GM19025 (cell line): Measurements from ENCODE around the gene SLC6A5.

Source experiments
- ATAC-seq: cut with Tn5 transposase; IDR thresholded peaks from one replicate; pipeline ENCODE4 v1.9.1; 2021; ENCODE audit warnings: mild to moderate bottlenecking, low read depth, moderate library complexity; ENCODE audit not compliant: unreplicated experiment

The SLC6A5 gene

DNA sequence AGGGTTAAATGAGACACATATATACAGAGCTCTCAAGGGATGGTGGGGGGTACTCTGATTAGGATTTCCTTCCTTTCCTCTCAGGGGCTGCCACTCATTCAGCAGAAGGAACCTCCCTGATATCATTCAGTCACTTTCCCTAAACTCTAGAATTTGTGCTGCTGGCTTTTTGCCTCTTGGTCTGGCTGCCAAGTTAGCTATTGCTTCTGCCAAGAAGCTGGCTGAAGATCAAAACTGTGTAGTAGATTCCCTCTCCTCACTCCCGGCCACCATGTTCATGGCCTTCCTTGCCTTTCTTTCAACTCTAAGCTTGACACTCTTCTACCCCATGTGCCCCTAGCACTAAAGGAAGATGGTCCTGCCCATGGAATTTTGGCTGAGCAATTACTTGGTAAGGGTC, 18.7 kb downstream of the SLC6A5 start:
- ATAC-seq: no peak

DNA sequence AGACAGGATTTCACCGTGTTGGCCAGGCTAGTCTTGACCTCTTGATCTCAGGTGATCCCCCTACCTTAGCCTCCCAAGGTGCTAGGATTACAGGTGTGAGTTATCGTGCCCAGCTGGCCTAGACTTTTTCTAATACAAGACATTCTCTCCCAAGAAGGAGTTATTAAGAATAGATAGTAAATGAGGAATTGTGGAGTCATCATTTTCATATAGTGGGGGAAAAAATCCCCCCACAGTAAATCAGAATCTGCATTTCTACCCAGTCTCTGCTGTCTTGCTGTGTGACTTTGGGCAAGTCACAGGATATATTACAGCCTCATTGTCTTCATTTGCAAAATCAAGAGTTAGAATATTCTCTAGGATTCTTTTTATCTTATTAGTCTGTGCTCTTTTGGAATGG, 21.6 kb downstream of the SLC6A5 start:
- ATAC-seq: no peak

DNA sequence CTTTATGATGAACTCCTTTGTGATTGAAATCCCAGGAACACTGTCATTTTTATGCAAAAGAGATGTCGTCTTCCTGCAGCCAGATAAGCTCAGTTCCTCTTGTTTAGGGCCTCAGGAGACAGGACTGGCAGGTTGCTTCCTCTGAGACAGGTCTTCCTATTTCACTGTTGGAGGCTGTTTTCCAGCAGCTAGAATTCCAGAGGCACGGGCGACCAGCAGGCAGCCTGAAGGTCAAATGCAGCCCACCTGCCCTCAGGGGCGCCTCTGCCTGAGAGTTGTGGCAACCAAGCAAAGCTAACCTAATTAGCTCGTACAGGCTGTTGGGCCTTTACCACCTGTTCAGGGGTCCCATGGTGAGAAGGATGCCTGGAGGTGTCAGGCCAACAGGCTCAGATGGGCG, 22.3 kb downstream of the SLC6A5 start:
- no peak for ATAC-seq

DNA sequence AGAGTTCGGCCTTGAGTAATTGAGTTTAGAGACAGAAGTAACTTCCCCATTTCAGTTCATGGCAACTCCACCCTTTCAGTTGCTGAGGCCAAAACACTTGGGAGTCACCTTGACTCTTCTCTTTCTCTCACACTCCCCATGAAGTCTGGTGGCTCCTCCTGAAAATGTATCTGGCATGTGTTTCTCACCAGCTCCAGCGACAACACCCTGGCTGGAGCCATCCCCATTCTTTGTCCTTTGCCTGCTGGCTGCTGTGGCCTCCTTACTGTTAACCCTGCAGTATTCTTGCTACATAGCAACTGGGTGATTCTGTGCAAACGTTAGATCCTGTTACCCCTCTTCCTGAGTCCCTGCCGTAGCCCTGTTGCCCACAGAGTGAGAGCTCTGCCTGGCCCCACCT, 23.8 kb downstream of the SLC6A5 start:
- no peak for ATAC-seq

DNA sequence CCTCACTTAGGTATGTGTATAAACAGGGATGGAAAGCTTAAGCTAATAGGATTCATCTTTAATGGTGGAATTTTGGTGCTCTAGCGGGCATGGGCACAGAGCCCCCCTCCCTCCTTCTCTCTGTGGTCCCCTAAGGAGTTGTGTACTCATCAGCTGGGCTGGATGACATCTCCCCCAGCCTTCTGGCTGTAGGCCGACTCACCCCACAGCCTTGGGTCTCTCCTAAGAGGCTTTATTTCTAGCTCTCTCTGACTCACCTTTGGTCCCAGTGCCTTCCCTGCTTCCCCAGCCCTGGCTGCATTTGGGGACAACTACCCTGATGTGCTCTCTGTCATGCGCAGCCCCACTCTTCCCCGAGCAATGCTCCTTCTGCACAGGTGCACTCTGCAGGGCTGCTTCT, 26.9 kb downstream of the SLC6A5 start:
- ATAC-seq: no peak

DNA sequence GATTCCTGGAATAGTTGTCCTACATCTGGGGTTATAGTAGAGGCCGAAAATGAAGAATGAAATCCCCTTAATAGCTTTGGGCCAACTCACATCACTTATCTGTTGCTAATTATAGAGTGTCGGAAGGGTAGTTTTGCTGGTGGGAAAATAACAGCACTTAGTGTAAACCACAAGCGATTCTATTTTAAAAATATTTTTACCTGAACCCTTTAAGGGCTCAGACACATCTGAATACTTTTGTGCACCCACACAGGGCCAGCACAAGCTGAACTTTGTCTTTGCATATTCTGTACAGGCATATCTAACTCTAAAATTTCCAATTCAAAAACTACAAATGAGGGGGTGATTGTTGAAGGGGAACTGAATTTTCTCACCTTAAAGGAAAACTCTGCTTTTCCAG, 27.6 kb downstream of the SLC6A5 start:
- no peak for ATAC-seq

DNA sequence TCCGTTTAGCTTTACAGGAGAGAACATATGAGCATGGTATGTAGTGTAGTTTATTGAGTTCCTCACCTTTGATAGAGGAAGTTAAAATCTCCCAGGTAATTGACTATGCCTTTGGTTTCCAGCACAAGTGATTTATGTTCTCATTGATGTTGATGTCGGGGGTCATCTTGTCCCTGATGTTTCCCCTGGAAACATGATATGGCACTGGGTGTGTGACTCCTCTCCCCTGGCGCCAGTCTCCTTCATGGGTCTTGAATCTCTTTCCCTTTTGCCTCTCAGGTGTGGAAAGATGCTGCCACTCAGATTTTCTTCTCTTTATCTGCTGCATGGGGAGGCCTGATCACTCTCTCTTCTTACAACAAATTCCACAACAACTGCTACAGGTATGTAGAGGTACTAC, 28.3 kb downstream of the SLC6A5 start:
- ATAC-seq: no peak

DNA sequence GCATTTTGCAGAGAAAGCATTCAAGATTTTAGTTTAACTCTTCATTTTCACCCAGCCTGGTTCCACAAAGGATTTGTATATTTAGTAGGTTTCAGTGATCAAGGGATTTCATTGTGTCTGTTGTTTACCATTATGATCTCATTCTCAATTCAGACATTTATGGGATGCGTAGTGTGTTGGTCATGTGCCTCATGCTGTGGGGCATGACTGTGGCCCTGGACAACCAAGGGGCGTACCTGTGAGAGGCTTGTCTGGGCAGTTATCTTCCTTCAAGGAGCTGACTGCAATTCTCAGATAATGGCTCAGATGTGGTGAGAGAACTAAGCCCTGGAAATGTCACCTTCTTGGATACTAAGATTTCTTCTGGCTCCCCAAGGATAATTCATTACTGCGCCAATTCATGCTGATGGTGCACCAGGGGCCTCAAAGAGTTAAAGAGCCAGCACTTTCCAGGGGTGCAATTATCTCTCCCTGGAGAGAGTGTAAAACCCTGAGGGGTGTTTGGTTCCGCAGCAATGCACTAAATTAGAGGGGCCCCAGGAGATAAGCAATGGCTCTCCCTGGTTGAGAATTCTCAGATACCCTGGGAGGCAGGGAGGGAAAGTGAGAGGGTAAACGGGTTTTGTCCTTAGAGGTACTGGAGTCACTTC, 32.2 kb downstream of the SLC6A5 start:
- ATAC-seq: no peak

DNA sequence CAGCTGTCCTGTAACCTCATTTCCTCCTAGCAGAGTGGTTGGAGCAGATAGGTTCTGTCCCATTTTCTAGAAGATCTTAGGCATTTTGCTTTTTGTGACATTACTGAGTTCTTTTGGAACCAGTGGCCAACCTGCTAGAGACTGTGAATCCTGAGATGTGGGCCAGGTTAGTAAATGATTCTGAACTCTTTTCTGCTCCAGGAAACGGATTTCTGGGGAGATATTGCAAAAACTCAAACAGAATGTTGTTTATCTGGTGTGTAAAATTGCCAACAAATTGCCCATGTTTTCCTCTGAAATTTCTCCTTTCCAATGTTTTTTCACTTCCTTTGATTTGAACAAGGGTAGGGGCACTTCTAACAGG, 32.7 kb downstream of the SLC6A5 start:
- ATAC-seq: no peak

DNA sequence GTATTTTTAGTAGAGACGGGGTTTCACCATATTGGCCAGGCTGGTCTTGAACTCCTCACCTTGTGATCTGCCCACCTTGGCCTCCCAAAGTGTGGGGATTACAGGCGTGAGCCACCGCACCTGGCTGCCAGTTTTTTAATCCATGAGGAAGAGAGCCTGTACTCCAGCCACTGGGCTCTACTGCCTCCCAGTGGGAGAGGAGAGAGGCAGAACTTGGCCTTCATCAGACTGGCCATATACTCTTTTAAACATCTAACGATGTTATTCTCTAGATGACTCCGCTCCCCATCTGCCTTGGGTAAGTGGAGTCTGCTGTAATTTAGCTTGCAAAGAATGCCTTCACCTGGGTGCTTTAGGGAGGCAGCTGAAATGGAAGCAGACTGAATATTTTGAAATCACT, 34.6 kb downstream of the SLC6A5 start:
- ATAC-seq: no peak

DNA sequence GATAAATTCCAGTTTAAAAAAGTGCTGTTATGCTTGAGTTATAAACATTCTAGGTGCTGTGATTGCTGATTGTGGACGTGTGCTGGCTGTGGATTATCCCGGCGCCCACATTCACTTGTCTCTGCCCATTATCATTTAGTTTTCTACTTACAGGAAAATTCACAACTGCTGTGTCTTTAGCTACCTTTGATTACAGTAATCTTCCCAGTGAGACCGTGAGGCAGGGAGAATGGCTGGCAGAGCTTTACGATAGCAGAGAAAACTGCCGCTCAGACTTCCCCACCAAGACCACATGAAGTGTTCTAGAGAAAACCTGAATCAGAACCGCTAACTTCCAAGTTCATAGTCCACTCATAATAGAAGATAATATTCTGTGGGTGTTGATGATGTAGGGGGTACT, 35.4 kb downstream of the SLC6A5 start:
- no peak for ATAC-seq

DNA sequence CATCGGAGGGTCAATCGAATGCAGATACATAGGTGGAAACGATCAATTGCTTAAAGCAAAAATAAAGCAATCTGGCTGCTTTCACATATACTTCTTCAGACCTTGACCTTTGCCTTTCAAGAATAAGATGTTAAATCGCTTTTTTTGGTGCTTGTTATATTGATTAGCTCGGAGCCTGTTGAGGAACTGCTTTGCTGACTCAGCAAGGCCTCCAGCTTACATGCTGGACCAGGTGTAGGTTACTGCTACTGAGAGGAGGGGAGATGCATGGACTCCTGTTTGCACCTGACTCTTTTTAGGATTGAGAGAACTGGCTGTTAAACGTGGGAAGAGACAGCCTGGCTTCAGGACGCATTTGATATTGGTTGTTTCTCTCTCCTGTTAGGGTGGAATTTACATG, 38.7 kb downstream of the SLC6A5 start:
- ATAC-seq: no peak

DNA sequence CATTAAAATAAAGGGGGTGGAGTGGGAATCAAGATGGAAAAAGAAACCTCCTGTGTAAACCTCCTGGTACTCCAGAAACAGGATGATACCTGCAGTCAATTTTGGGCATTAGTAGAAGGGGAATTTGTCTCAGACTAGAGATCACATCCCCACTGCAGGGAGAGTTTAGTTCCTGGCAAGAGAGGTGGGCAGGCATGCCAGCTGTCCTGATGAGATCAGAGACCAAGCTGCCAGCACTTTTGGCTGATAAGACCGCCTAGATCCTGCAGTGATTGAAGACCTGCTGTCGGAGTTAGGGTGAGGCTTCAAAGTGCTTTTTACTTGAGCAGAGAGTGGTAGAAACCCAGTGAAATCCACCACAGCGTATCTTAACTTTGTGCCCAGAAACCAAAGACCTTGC, 40.3 kb downstream of the SLC6A5 start:
- no peak for ATAC-seq

DNA sequence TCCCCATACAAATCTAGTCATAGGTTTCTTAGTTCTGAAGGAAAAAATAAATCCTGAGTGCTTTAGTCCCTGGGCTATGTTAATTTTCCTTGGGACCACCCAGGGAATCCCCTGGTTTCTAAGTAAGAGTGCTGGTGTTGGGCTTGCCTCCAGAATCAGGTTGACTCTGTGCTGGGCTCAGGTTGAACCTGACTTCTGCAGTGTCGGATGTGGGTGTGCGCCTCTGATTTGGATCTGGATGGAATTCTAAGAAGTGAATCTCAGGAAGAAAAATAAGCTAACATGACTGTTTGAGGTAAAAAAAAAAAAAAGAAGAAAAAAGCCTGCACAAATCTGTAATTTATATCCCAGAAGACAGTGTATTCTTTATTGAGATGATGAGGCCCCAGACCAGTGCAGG, 41.0 kb downstream of the SLC6A5 start:
- no peak for ATAC-seq

DNA sequence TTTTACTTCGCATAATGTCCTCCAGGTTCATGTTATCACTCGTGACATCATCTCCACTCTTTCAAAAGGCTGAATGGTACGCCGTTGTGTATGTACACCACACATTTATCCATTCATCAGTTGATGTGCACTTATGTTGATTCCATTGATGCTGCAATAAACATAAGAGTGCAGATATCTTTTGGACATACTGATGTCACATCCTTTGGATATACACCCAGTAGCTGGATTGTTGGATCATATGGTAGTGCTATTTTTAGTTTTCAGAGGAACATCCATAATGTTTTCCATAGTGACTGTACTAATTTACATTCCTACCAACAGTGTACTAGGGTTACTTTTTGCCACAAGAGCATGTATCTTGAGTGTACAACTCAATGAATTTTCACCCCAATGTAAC, 45.0 kb downstream of the SLC6A5 start:
- no peak for ATAC-seq

DNA sequence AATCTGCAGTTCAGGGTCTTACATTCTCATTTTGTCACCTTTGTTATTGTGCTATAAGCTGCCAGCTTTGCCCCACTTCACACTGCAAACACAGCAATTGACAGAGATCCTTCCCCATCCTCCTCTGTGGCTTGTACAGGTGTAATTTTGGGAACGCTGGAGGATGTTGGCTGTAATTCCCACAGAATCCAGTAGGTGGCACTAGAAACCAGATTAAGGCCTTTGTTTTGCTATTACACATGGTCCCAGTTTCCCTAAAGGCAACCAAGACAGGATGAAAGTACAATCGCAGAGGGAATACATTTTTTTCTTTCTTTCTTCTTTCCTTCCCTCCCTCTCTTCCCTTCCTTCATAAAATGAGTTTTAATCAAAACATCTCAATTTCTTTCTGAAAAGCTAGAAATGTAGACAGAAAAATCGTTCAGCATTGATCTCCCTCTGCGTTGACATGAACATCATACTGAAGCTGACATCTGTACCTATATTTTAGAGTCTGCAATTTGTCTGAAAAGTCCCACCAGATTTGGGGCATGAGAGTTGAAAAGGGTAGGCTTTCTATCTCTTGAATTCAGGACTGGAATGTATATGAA, 48.7 kb downstream of the SLC6A5 start:
- ATAC-seq: no peak

DNA sequence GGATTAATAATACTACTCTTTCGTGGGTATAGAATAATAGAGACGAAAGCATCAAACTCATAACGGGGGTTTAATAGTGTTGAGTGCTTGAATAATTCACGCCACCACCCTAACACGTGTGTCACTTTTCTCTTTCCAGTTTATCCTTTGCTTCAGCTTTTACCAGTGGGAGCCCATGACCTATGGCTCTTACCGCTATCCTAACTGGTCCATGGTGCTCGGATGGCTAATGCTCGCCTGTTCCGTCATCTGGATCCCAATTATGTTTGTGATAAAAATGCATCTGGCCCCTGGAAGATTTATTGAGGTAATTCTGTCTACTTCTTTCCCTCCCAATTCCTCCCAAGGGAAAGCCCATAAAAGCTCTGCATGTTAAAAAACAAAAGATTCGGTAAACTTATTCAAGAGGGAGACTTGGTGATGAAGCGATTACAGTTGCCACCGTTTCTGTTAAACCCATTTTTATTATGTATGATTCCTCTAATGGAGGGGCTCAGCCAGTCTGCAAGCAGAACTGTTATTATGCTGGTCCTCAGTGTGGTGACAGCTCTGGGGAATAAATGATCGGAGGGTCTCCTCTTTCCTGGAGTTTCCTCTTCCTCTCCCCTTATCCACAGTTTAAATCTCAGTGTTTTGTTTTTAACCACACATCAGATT, 52.9 kb downstream of the SLC6A5 start:
- no peak for ATAC-seq

DNA sequence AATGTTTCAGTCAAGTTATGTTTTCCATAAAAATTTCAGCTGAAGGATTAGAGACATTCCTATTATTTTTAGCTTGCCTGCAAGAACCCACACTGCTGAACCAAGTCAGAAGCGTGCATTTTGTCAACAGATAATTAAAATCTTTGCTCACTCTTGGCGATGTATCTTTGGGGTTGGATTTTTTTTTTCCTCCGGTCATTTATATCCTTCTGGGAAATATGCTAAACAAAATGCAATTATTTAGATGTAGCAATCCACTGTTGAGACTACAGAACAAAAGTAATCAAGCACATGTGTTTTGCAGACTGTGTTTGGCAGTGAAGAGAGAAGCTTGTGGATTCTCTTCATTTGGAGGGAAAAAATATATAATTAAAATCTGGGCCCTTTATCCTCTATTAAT, 54.6 kb downstream of the SLC6A5 start:
- no peak for ATAC-seq

DNA sequence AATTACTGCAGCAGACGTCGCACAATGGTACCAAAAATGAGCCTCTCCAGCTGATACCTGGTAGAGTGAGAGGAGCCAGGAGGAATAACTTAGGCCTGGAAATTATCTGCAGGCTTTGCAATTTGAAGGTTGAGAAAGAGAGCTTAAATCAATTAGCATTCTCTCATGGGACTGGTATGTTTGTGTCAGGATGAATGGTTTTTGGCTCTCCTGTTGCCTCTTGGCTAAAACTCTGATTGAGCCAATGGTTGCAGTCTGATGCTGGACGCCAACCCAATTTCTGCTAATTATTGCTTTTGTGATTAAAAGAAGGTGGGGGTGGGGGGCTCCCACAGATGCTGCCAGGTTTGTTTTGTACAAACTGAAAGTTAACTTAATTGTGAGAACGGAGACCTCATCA, 57.5 kb downstream of the SLC6A5 start:
- ATAC-seq: no peak

DNA sequence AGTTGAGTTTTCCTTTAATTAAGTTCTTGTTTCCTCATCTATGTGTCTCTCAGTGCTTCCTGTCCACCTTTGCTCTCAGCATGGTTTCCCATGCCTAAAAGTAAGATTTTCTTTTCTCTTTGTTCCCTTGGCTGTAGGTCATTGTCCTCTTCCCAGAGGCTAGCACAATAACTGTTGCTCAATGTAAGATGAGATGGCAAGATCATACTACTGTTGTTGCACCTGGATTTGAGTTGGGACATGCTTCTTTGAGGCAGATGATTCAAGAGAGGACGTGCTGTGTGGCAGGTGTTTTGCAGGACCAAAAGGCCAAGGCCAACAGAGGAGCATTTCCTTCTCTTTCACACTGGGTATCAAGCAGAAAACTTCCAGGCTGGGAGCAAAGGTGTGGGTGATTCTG, 58.7 kb downstream of the SLC6A5 start:
- ATAC-seq: no peak

DNA sequence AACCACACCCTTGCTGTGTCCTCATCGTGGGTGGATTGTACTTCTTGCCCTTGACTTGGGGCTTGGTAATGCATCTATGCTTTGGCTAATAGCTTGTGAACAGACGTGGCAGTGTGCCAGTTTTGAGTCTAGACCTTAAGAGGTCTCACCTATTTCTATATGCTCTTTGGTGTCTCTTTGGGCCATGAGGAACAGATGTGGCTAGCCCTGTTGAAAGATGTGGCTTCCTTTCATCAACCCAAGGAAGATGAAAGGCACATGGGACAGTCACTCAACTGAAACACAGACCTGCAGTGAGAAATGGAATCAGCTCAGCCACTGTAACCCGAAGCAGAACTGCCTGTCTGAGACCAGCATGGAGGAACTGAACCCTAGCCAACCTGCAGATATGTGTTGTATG, 62.0 kb downstream of the SLC6A5 start:
- no peak for ATAC-seq

DNA sequence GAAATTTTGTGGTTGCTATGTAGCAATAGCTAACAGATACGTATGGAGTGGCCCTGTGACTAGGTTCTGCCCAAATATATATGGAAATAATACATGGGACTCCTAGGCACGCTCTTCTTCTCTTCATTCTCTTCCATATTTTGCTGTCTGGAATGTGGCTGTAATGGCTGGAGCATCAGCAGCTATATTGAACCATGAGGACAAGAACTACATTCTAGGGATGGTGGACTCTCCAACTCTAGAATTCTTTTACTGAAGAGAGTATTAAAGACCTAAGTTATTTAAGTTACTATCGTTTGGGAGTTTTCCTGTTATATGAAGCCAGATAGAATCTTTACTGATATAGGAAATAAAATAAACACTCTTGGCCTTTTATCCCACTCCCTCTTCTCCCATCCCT, 62.4 kb downstream of the SLC6A5 start:
- no peak for ATAC-seq
